HG03460 (cell line): ENCODE results near the gene GNPNAT1.
A peak's percentile ranks its signal among the peaks of the same experiment; 100 is the strongest.

Experiments used
- ATAC-seq: cut with Tn5 transposase; IDR thresholded peaks from one replicate; pipeline ENCODE4 v1.9.1; 2021; ENCODE audit not compliant: unreplicated experiment

Gene GNPNAT1

GRCh38 chr14:52791223-52792096 lies at the start of gene GNPNAT1:
Gene GNPNAT1, minus strand, starts transcription at chr14:52791607. Its CDS starts 6,957 bp downstream, at chr14:52784650.
- peak; percentile 94 for ATAC-seq

- no peak for ATAC-seq
Observed at GRCh38 chr14:52840877-52841276, 49.5 kb upstream of the GNPNAT1 start.

GRCh38 chr14:52837451-52837850 lies 46.0 kb upstream of the GNPNAT1 start:
- ATAC-seq: no peak

DNA sequence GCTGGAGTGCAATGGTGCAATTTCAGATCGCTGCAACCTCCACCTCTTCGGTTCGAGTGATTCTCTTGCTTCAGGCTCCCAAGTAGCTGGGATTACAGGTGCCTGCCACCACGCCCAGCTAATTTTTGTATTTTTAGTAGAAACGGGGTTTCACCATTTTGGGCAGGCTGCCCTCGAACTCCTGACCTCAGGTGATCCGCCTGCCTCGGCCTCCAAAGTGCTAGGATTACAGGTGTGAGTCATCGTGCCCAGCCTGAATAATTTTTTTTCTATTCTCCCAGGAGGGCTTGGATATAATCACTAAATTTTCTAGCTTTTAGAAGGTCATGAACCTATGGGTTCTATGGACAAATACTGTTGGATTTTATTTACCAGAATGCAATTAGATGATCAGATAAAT lies 44.7 kb upstream of the GNPNAT1 start:
- ATAC-seq: no peak

DNA sequence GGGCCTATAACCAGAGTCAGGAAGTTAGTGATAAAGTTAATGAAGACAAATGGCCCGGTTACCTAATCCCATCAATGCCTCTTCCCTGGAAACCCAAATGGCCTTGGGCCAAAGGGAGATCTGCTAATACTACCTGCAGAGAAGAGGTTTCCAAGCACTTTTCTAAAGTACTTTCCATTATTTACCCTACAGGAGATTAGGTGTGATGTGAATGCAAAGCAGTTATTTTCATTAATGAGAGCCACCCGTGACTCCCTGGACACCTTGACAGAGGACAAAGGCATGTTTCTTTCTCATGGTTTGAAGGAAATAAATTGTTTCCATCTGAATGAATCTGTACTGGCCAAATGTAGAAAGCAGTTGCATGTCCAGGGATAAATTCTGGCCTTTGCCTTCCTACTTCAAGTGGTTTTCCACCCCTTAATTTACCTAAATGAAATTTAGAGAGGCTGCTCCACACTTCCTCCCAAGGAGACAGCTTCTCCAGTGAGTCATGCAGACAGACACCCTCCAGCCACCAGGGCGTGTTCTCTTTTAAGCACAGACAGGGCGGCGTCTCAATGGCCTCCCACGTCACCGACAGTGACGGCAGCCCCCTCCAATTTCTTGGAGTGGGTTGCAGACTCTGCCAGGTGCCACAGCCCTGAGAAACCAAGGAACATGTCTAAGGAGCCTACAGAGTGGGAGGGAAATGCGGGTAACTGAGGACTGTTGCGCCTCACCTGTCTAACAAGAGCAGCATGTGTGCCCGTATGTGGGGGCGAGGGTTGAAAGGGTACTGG lies 43.9 kb upstream of the GNPNAT1 start:
- no peak for ATAC-seq

DNA sequence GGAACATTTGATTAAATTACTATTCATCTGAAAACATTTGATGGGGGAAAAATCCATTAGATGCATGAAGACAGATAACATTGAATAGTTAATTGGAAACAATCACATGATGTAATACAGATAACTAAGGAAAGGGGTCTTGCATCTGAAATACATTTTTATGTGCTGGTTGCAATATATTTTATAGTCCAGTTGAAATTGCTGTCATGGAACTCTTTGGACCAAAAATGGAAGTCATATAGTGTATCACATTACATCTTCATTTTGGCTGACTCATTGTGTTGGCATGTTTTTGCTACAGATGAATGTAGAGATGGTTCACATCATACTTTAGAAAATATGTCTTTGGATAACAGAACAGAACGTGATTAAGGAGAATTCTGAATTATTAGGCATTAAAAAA lies 43.0 kb upstream of the GNPNAT1 start:
- no peak for ATAC-seq

DNA sequence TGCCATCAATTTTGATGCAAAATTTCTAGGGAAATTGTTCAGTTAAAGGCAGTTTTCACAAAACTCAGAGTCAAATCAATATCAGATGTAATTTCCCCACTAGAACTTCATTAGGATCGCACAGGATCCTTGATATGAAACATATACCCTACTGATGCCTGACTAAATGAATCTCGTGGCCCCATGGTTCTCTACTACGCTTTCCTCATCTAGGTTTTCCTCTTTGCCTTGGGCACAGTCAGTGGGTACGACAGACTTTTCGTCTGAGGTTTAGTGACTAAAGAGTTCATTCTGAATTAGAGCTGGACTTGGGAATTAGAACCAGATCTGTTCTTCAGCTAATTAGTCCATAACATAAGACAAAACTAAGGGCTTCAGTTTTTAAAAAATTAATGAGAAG lies 42.5 kb upstream of the GNPNAT1 start:
- no peak for ATAC-seq

- ATAC-seq: no peak
Observed at GRCh38 chr14:52829527-52830185, 38.2 kb upstream of the GNPNAT1 start.

DNA sequence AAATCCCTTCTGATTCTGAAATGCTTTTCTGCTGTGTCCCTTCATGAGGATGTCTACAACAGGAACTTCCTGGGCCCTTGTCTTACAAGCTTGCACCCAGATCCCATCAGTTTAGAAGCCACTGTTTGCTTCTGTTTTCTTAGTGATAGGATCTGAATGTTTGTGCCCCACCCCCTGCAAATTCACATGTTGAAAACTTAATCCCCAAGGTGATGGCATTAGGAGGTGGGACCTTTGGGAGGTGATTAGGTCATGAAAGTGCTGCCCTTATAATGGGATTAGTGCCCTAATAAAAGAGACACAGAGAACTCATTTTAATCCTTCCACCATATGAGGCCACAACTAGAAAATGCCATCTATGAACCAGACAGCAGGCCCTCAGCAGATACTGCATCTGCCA lies 36.0 kb upstream of the GNPNAT1 start:
- no peak for ATAC-seq

GRCh38 chr14:52825085-52825484 lies 33.7 kb upstream of the GNPNAT1 start:
- no peak for ATAC-seq

DNA sequence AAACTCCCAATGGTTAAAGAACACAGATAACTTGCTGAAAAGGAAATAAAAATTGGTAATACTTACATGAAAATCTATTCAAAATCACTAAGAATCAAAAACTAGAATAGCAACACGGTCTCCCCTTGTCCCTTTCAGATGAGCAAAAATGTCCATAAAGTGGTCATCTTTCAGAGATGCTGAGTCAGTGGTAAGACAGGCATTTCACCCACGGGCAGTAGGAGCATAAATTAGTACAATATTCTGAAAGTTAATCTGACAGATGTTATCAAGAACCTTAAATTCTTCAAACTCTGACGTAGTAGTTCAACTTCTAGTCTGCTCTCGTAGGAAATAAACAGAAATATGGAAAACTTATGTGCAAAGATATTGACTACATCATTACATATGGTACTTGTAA lies 33.1 kb upstream of the GNPNAT1 start:
- no peak for ATAC-seq

DNA sequence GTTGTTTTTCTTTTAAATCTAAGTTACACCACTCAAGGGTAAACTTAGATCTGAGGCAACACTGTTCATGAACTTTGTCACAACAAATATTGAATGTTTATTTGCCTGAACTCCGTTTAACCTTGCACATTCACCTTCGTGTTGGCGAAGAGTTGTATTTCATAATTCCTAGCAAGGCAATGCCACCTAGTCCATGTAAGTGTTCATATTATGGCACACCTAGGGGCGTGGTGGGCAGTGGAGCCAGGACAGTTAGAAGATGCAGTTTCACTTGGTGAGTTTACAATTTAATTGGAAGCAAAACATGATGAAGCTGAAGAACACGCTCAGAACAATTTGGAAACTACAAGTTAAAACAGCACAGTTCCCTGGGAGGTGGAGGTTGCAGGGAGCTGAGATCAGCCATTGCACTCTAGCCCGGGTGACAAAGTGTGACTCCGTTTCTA lies 30.4 kb upstream of the GNPNAT1 start:
- no peak for ATAC-seq

- no peak for ATAC-seq
Observed at GRCh38 chr14:52808101-52808500, 16.7 kb upstream of the GNPNAT1 start.

DNA sequence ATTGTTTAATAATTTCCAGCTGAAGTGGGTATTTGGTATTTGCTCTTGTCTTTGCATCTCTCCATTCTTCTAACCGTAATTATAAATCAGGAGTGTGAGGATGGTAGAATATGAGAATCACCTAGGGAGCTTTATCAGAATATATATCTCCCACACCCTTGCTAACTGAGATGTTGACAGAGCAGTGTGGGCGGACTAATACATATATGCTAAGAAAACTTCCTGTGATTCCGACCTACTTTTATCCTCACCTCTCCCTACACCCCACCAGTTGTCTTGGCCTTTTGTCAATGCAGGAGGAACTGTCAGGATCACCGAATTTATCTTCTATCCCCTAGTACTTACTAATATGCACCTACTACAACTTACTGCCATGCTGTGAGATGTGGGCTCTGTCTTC lies 14.7 kb upstream of the GNPNAT1 start:
- ATAC-seq: no peak

DNA sequence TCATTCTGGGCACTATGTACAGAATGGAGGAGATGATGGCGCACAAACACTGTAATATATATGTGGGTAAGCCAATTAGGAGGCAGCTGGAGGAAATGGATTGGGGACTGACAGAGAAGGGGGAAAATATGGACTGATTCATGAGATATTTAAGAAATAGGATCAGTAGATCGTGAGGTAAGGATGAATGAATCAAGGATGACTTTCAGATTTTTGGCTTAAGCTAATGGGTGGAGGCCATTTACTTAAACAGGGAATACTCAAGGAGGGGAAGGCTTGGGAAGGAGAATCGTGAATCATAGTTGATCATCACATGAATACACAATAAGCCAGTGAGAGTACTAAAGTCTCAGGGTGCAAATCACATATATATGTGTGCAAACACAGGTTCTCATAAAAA lies 11.2 kb upstream of the GNPNAT1 start:
- ATAC-seq: no peak

GRCh38 chr14:52801014-52801712 lies 9.8 kb upstream of the GNPNAT1 start:
- no peak for ATAC-seq

GRCh38 chr14:52798826-52799225 lies 7.4 kb upstream of the GNPNAT1 start:
- no peak for ATAC-seq

- ATAC-seq: no peak
Observed at GRCh38 chr14:52797653-52798052, 6.2 kb upstream of the GNPNAT1 start.

DNA sequence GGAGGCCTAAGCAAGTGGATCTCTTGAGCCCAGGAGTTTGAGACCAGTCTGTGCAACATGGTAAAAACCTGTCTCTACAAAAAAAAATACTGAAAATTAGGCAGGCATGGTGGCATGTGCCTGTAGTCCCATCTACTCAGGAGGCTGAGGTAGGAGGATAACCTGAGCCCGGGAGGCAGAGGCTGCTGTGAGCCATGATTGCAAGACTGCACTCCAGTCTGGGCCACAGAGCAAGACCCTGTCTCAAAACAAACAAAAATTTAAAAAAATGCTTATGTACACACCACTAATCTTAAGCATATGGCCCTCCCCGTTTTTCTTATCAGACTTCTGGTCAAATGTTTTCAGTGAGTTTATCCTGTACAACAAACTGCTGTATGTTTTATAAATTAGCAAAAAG lies 1.7 kb upstream of the GNPNAT1 start:
- no peak for ATAC-seq

- no peak for ATAC-seq
Observed at GRCh38 chr14:52792097-52792415, 649 bp upstream of the GNPNAT1 start.

- ATAC-seq: peak; percentile 1
Observed at GRCh38 chr14:52790756-52791222, 618 bp downstream of the GNPNAT1 start.
